ENCODE measurements around the gene ATP4A.
A peak's percentile ranks its signal among the peaks of the same experiment; 100 is the strongest.
"Not testable (repeated sequence)": the region's sequence is repeated elsewhere in the genome, so short reads cannot be mapped to it uniquely, and the experiment has no call there.

Gene ATP4A

DNA sequence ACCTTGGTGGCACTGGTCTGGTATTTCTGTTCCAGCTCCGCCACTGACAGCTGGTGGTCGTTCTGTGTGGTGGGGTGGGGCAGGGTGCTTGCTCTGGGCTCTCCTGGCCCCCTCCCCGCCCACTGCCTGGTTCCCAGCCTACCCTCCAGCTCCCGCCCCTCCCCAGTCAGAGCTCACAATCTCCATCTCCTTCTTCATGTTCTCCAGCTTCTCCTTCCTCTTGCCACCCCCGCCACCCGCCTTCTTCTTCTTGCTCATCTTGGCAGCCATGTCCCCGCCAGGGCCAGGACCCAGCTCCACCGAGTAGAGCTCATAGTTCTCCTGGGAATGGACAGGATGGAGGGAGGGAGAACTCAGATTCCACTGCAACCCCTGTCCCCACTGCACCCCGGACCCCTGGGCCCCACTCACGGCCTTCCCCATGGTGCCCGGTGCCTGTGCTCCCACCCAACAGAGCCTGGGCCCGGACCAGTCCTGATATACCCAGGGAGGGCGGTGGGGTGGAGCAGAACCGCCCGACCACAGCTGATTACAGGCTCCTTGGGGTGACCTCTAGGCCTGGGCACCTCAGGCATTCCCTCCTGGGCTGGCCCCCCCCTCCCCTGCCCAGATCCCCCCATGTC lies at the start of gene ATP4A:
ATP4A (minus strand) TSS at position 452 of the 623 bp plus-strand sequence; CDS start at position 423, 29 bp downstream.
- Mint-ChIP-seq H3K27ac (no peak within 1 kb of the TSS), H3K36me3 (no peaks in the 10 kb centered on the region), H3K4me1 (peaks cover 5% of the 10 kb centered on the region), H3K27me3 (peaks cover 72% of the 10 kb centered on the region), H3K9me3 (no peaks in the 10 kb centered on the region), H3K4me3 (no peak within 1 kb of the TSS)
- CTCF ChIA-PET, result interaction anchor here (1.4 kb wide), 1 partner anchor 15 kb away, joined by 3 read pairs; no protein-coding TSS in a partner anchor
- DNase-seq, result peak; percentile 15

DNA sequence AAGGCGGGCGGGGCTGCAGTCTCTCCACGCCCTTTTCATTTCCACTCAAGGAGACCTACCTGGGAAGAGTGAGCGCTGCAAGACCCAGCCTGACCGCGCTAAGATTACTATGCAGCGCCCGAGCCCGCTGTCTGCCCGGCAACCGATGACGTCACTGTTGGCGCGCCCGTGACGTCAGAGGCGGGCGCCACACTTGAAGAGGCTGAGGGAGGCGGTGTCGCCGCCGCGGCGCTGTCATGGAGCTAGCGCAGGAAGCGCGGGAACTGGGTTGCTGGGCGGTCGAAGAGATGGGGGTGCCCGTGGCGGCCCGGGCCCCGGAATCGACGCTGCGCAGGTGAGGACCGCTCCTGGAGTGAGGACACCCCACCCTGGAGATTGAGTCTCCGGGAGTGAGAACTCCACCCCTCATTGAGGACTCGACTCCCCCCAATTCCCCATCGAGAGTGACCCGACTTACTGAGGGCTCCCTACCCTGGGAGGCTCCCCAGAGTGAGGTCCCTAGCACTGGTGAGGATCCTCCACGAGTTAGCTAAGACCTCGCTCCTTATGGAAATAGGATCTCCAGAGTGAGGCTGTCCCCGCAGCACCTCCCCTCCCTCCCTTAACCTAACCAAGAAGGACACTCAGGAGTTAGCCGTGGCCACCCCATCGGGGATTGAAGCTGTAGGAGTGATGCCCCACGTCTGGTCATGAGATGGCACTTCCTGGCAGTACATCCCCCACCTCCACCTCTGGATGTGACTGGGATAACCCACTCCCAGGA lies 49.3 kb upstream of the ATP4A start, which contains the start of gene HAUS5:
HAUS5 (plus strand) TSS at position 177 of the 763 bp plus-strand sequence; CDS start at position 237, 60 bp downstream.
- CTCF ChIA-PET, result interaction anchor here (0.6 kb wide), 1 partner anchor 127 kb away, joined by 5 read pairs; no protein-coding TSS in a partner anchor

DNA sequence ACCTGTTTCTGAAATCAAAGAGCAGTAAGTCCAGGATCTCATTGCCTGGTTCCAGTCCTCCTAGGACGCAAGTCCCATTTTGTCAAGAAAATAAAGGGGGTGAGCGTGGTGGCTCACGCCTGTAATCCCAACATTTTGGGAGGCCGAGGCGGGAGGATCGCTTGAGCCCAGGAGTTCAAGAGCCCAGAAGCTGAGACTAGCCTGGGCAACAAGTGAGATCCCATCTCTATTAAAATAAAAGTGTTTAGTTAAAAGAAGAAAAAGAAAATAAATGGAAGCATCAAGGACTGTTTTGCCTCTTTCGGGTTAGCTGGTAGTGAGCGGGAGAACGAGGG lies 48.7 kb upstream of the ATP4A start:
- Mint-ChIP-seq H3K4me3 (peak overlapping the region; percentile 84), H3K36me3 (peaks cover 21% of the 10 kb centered on the region), H3K9me3 (peaks cover 12% of the 10 kb centered on the region), H3K27me3 (peaks cover 4% of the 10 kb centered on the region), H3K27ac (peak overlapping the region; percentile 95), H3K4me1 (peaks cover 58% of the 10 kb centered on the region)
- CTCF ChIA-PET, result no interaction called here
- DNase-seq, result no peak

More for the DNA sequence above, 49.3 kb upstream of the ATP4A start, which contains the start of gene HAUS5:
- Mint-ChIP-seq H3K9me3 (peaks cover 8% of the 10 kb centered on the region), H3K27ac (peak within 1 kb of the TSS; percentile 95), H3K27me3 (peaks cover 4% of the 10 kb centered on the region), H3K36me3 (peaks cover 18% of the 10 kb centered on the region), H3K4me1 (peaks cover 58% of the 10 kb centered on the region), H3K4me3 (peak within 1 kb of the TSS; percentile 84)
- peak; percentile 95 for DNase-seq

DNA sequence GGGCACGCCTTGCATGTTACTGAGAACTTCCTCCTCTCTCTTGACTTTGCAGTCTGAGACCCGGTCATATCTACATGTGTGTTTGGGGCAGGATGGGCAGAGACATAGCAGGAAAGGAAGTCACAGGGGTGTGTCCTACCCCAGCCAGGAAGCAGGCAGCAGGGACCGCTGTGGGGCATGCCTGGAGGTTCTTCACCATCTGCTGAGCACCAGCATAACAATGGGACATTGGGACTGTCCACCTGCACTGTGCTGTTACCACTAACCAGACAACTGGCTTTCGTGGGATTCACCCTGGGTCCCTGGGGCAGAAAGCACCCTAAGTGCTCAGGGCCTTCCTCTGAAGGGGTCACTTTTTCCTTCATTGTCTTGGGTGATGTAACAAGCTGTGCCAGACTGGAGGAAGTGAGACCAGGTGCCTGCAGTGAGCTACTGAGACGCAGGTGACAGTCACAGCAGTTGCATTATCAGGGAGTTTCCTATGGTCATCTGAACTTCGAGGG lies 46.4 kb upstream of the ATP4A start:
- Mint-ChIP-seq H3K4me3 (peak overlapping the region; percentile 21), H3K27me3 (peaks cover 5% of the 10 kb centered on the region)
- CTCF ChIA-PET, result no interaction called here

DNA sequence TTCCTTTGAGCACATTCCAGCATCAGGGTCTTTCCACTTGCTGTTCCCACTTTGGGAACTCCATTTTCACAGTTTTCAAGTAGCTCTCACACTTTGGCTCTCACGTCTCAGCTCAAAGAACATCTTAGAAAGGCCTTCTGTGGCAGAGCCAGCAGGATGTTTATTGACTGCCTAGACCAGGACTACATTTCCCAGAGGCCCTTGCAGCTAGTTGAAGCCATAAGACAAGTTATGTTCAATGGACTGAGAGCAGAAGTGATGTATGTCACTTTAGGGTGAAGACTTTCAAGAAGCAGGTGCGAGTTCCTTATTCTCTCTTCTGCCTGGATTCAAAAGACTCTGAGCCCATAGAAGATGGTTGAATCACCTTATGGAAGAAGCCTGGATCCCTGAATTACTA lies 44.8 kb upstream of the ATP4A start:
- peaks cover 47% of the 10 kb centered on the region for H3K4me1 Mint-ChIP-seq
- peak; percentile 40 for DNase-seq
- H3K4me3 Mint-ChIP-seq, result no peak overlapping the region
- H3K9me3 Mint-ChIP-seq, result peaks cover 17% of the 10 kb centered on the region
- peaks cover 9% of the 10 kb centered on the region for H3K27me3 Mint-ChIP-seq
- H3K27ac Mint-ChIP-seq, result peak overlapping the region; percentile 94
- CTCF ChIA-PET, result interaction anchor here (0.6 to 1.1 kb wide), 2 partner anchors 8 to 84 kb away, joined by 3 read pairs; no protein-coding TSS in a partner anchor
- H3K36me3 Mint-ChIP-seq, result peaks cover 10% of the 10 kb centered on the region

More for the DNA sequence above, 46.4 kb upstream of the ATP4A start:
- peaks cover 17% of the 10 kb centered on the region for H3K9me3 Mint-ChIP-seq
- peak; percentile 73 for DNase-seq
- H3K27ac Mint-ChIP-seq, result peak overlapping the region; percentile 94
- H3K36me3 Mint-ChIP-seq, result peaks cover 13% of the 10 kb centered on the region
- peaks cover 58% of the 10 kb centered on the region for H3K4me1 Mint-ChIP-seq

DNA sequence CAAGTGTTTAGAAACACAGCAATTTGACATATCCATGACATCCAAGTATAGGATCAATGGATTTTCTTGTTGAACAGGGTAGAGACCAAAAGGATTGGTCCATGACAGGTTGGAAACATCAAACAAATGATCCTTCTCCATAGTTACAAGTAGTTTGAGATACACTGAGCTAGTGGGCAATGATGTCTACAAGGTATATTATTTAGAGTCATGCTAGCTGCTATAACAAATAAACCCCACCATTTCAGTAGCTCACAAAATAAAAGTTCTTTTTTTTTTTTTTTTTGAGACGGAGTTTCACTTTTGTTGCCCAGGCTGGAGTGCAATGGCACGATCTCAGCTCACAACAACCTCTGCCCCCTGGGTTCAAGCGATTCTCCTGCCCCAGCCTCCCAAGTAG lies 44.2 kb upstream of the ATP4A start:
- peaks cover 9% of the 10 kb centered on the region for H3K27me3 Mint-ChIP-seq
- H3K36me3 Mint-ChIP-seq, result peaks cover 10% of the 10 kb centered on the region
- no peak overlapping the region for H3K4me3 Mint-ChIP-seq
- no peak for DNase-seq
- CTCF ChIA-PET, result no interaction called here
- H3K27ac Mint-ChIP-seq, result no peak overlapping the region
- H3K9me3 Mint-ChIP-seq, result peaks cover 17% of the 10 kb centered on the region
- H3K4me1 Mint-ChIP-seq, result peaks cover 42% of the 10 kb centered on the region

DNA sequence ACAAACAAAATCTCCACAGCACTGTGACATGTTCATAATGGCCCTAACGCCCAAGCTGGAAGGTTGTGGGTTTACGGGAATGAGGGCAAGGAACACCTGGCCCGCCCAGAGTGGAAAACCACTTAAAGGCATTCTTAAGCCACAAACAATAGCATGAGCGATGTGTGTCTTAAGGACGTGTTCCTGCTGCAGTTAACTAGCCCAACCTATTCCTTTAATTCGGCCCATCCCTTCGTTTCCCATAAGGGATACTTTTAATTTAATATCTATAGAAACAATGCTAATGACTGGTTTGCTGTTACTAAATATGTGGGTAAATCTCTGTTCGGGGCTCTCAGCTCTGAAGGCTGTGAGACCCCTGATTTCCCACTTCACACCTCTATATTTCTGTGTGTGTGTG lies 43.7 kb upstream of the ATP4A start:
- Mint-ChIP-seq H3K9me3 (peaks cover 17% of the 10 kb centered on the region), H3K36me3 (peaks cover 10% of the 10 kb centered on the region), H3K4me1 (peaks cover 38% of the 10 kb centered on the region)
- H3K27ac Mint-ChIP-seq, H3K27me3 Mint-ChIP-seq, H3K4me3 Mint-ChIP-seq, CTCF ChIA-PET, DNase-seq: not testable (repeated sequence)

DNA sequence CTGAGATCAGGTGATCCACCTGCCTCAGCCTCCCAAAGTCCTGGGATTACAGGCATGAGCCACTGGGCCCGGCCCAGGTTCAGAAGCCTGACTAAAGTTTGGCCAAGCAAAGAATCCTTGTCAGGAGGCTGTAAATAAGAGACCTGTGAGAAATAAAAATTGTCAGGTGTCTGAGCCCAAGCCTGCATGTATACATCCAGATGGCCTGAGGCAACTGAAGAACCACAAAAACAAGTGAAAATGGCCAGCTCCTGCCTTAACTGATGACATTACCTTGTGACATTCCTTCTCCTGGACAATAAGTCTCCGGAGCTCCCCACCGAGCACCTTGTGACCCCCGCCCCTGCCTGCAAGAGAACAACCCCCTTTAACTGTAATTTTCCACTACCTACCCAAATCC lies 41.0 kb upstream of the ATP4A start:
- Mint-ChIP-seq H3K36me3 (peaks cover 10% of the 10 kb centered on the region), H3K4me1 (peaks cover 11% of the 10 kb centered on the region), H3K9me3 (peaks cover 17% of the 10 kb centered on the region), H3K27me3 (peaks cover 19% of the 10 kb centered on the region)
- CTCF ChIA-PET, H3K4me3 Mint-ChIP-seq, H3K27ac Mint-ChIP-seq, DNase-seq: not testable (repeated sequence)

DNA sequence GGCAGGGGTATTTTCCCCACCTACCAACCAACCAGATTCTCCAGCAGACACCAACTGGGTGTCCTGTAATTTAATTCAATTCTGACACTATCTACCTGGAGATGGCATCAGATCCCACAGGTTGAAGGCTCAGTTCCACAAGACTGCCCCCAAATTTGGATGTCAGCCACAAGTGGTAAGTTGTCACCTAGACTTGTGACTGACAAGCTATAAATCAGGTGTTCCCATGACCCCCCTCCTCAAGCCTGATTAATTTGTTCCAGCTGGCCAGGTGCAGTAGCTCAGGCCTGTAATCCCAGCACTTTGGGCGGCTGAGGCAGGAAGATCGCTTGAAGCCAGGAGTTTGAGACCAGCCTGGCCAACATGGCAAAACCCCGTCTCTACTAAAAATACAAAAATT lies 38.5 kb upstream of the ATP4A start:
- Mint-ChIP-seq H3K9me3 (peaks cover 2% of the 10 kb centered on the region), H3K36me3 (no peaks in the 10 kb centered on the region), H3K4me1 (peaks cover under 1% of the 10 kb centered on the region), H3K27me3 (peaks cover 27% of the 10 kb centered on the region), H3K27ac (no peak overlapping the region), H3K4me3 (no peak overlapping the region)
- no peak for DNase-seq
- CTCF ChIA-PET, result interaction anchor here (1.0 kb wide), 1 partner anchor 54 kb away, joined by 3 read pairs; no protein-coding TSS in a partner anchor

DNA sequence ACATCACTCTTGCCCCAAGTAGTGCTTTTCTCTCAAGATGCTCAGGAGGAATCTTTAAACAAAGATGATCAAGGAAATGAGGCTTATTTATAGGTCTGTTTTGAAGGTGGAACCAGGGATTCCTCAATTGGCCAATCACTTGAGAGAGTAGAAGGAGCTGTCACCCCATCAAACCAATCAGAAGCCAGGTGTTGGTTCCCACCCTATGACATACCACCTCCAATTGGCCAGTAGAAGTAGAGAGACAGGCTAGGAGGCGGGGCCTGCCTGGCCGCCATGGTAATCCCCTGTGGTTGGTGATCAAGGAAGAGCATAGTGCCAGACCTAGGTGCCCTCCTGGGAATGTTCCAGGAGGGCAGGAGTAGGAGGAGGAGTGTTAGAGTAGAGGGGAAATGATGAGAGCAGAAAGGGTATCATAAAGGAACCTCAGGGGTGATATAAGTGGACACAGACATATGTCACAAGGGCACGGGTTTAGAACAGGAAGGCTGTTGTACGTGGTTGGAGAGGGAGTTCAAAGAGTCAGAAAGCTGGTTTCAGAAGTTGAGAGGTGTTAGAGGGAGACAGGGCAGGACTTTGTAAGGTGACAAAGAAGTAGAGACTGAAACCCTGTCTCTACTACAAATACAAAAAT lies 33.0 kb upstream of the ATP4A start:
- H3K4me3 Mint-ChIP-seq, result no peak overlapping the region
- peak overlapping the region; percentile 64 for H3K27ac Mint-ChIP-seq
- DNase-seq, result peak; percentile 41
- CTCF ChIA-PET, result no interaction called here
- peaks cover 25% of the 10 kb centered on the region for H3K27me3 Mint-ChIP-seq
- H3K36me3 Mint-ChIP-seq, result no peaks in the 10 kb centered on the region
- peaks cover 10% of the 10 kb centered on the region for H3K4me1 Mint-ChIP-seq
- no peaks in the 10 kb centered on the region for H3K9me3 Mint-ChIP-seq

DNA sequence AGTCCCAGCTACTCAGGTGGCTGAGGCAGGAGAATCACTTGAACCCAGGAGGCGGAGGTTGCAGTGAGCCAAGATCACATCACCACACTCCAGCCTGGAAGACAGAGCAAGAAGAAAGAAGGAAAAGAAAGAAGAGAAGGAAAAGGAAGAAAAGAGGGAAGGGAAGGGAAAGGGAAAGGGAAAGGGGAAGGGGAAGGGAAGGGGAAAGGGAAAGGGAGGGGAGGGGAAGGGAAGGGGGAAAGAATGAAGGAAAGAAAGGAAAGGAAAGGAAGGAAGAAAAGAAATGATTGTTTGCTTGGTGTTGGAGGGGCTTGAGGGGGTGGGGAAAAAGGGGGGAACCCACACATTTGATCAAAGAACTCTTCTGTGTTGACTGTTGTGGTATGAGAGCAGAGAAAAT lies 32.5 kb upstream of the ATP4A start:
- Mint-ChIP-seq H3K4me3 (no peak overlapping the region), H3K9me3 (no peaks in the 10 kb centered on the region), H3K36me3 (no peaks in the 10 kb centered on the region), H3K4me1 (peaks cover 10% of the 10 kb centered on the region), H3K27ac (no peak overlapping the region), H3K27me3 (peaks cover 19% of the 10 kb centered on the region)
- DNase-seq, result no peak
- CTCF ChIA-PET, result no interaction called here

DNA sequence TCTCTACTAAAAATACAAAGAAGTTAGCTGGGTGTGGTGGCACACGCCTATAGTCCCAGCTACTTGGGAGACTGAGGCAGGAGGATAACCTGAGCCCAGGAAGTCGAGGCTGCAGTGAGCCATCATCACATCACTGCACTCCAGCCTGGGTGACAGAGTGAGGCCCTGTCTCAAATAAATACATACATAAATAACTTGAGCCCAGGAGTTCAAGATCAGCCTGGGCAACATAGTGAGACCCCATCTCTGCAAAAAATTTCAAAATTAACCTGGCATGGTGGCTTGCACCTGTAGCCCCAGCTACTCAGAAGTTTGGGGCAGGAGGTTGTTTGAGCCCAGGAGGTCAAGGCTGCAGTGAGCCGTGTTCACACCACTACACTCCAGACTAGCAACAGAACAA lies 31.6 kb upstream of the ATP4A start:
- CTCF ChIA-PET, result interaction anchor here (0.6 kb wide), 1 partner anchor 194 kb away, joined by 3 read pairs; no protein-coding TSS in a partner anchor
- H3K27ac Mint-ChIP-seq, result not testable (repeated sequence)

DNA sequence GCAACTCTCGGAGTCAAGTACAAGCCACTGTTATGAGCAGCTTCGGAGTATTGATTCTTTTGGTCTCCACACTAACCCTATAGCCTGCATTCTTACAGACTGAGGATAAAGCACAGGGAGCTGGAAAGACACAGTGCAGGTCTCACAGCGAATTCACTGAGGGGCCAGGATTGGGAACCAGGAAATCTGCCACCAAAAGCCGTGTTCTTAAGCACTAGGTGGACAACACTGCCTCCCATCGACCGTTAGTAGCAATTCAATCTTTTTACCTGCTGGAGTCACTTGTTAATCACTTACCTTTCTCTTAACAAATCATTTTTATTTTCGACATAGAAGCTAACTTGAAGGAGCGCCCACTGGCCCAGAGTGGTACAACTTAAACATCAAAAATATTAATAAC lies 28.8 kb upstream of the ATP4A start:
- CTCF ChIA-PET, result interaction anchor here (0.8 to 2.8 kb wide), 5 partner anchors 43 to 97 kb away, joined by 5 to 20 read pairs (median 8); no protein-coding TSS in a partner anchor

More for the DNA sequence above, 31.6 kb upstream of the ATP4A start:
- H3K4me1 Mint-ChIP-seq, DNase-seq, H3K36me3 Mint-ChIP-seq, H3K4me3 Mint-ChIP-seq, H3K9me3 Mint-ChIP-seq: not testable (repeated sequence)
- H3K27me3 Mint-ChIP-seq, result peaks cover 13% of the 10 kb centered on the region

DNA sequence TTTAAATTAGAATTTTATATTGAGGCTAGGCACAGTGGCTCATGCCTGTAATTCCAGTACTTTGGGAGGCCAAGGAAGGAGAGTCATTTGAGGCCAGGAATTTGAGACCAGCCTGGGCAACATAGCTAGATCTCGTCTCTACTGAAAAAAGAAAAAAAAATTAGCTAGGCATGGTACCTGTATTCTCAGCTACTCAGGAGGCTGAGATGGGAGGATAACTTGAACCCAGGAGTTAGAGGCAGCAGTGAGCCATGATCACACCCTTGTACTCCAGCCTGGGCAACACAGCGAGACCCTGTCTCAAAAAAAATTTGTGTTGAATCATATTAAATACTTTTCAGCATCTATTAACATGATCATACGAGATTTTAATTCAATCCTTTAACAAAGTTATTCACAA lies 27.4 kb upstream of the ATP4A start:
- DNase-seq, result no peak
- H3K4me3 Mint-ChIP-seq, result no peak overlapping the region
- H3K4me1 Mint-ChIP-seq, result no peaks in the 10 kb centered on the region
- peaks cover 36% of the 10 kb centered on the region for H3K27me3 Mint-ChIP-seq
- H3K36me3 Mint-ChIP-seq, result no peaks in the 10 kb centered on the region
- no peaks in the 10 kb centered on the region for H3K9me3 Mint-ChIP-seq
- CTCF ChIA-PET, result interaction anchor here (0.6 to 2.4 kb wide), 4 partner anchors 42 to 252 kb away, joined by 3 to 20 read pairs (median 5); no protein-coding TSS in a partner anchor
- no peak overlapping the region for H3K27ac Mint-ChIP-seq

More for the DNA sequence above, 28.8 kb upstream of the ATP4A start:
- peaks cover 22% of the 10 kb centered on the region for H3K27me3 Mint-ChIP-seq
- H3K4me1 Mint-ChIP-seq, result peaks cover 10% of the 10 kb centered on the region
- peak; percentile 50 for DNase-seq
- H3K4me3 Mint-ChIP-seq, result no peak overlapping the region
- no peaks in the 10 kb centered on the region for H3K9me3 Mint-ChIP-seq
- H3K36me3 Mint-ChIP-seq, result no peaks in the 10 kb centered on the region
- H3K27ac Mint-ChIP-seq, result no peak overlapping the region
